HFFc6 (cell line): ENCODE results near the gene PHC2. TPM values are rescaled to one million over a fixed set of nuclear protein-coding genes. Genes with fewer than 3 reads are reported as not detected.

Source experiments
- DNase-seq: peaks from one replicate; pipeline ENCODE4 v3.0.0-alpha.2; 2018
- H3K27ac Mint-ChIP-seq: 2 replicates; pipeline ENCODE4 v1.8.0; 2020; ENCODE audit warnings: mild to moderate bottlenecking, mixed read lengths
- H3K27me3 Mint-ChIP-seq: 2 replicates; pipeline ENCODE4 v1.8.0; 2021; ENCODE audit warnings: mild to moderate bottlenecking, moderate library complexity, mixed read lengths; ENCODE audit not compliant: insufficient read depth
- H3K36me3 Mint-ChIP-seq: 2 replicates; pipeline ENCODE4 v1.8.0; 2021; ENCODE audit warnings: low read depth, mixed read lengths
- H3K4me1 Mint-ChIP-seq: 2 replicates; pipeline ENCODE4 v1.8.0; 2020; ENCODE audit warnings: low read depth, mixed read lengths
- H3K4me3 Mint-ChIP-seq: 2 replicates; pipeline ENCODE4 v1.8.0; 2020; ENCODE audit warnings: mild to moderate bottlenecking, moderate library complexity, mixed read lengths
- H3K9me3 Mint-ChIP-seq: 2 replicates; pipeline ENCODE4 v1.8.0; 2020; ENCODE audit warnings: mild to moderate bottlenecking, mixed read lengths
- total RNA-seq, 6 experiments: library from RNA; stranded (reverse); fragmentation: NEBNext Ultra II Directional; extraction: Animal tissue kit (Norgen Biotek cat#: 25700); gene quantifications; 2 replicates in 1 of 6; 3 replicates in 5 of 6; pipeline ENCODE4 v1.2.3, GENCODE V29; 2021
- TF ChIP-seq, protein P1 (sequence below): fragments of 200-600 bp; sonication (generic); IDR thresholded peaks from 2 replicates; pipeline ENCODE4 v1.5.0; 2021; ENCODE audit warnings: antibody characterized with exemption, mild to moderate bottlenecking

Gene PHC2
- total RNA-seq, 6 experiments from 2014 or later, result 86.5 to 105 (median 99.6) TPM

DNA sequence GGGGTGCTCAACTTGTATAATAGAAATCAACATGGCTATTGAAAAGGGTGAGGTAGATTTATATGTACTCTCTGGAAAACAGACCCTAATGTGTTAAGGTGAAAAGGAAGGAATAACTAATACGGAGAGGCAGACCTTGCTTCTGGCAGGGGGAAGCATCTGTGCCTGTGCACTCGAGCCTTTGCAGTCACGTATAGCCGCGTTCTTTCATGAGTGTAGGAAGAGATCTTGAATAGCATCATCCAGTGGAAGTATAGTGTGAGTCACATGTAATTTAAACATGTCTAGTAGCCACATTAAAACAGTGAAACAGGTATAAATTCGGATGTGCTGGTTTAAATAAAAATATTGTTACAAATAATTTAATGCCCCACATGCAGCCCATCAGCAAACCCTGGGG, 112.9 kb downstream of the PHC2 start:
- TF ChIP-seq, protein P1, sequence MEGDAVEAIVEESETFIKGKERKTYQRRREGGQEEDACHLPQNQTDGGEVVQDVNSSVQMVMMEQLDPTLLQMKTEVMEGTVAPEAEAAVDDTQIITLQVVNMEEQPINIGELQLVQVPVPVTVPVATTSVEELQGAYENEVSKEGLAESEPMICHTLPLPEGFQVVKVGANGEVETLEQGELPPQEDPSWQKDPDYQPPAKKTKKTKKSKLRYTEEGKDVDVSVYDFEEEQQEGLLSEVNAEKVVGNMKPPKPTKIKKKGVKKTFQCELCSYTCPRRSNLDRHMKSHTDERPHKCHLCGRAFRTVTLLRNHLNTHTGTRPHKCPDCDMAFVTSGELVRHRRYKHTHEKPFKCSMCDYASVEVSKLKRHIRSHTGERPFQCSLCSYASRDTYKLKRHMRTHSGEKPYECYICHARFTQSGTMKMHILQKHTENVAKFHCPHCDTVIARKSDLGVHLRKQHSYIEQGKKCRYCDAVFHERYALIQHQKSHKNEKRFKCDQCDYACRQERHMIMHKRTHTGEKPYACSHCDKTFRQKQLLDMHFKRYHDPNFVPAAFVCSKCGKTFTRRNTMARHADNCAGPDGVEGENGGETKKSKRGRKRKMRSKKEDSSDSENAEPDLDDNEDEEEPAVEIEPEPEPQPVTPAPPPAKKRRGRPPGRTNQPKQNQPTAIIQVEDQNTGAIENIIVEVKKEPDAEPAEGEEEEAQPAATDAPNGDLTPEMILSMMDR, result no peak
- peaks cover 12% of the 10 kb centered on the region for H3K27me3 Mint-ChIP-seq
- no peak for DNase-seq
- peaks cover 39% of the 10 kb centered on the region for H3K4me1 Mint-ChIP-seq
- peak overlapping the region; percentile 22; the same call in 1 of the 2 replicates for H3K27ac Mint-ChIP-seq
- no peak overlapping the region for H3K4me3 Mint-ChIP-seq
- H3K9me3 Mint-ChIP-seq, result no peaks in the 10 kb centered on the region
- H3K36me3 Mint-ChIP-seq, result peaks cover 7% of the 10 kb centered on the region

DNA sequence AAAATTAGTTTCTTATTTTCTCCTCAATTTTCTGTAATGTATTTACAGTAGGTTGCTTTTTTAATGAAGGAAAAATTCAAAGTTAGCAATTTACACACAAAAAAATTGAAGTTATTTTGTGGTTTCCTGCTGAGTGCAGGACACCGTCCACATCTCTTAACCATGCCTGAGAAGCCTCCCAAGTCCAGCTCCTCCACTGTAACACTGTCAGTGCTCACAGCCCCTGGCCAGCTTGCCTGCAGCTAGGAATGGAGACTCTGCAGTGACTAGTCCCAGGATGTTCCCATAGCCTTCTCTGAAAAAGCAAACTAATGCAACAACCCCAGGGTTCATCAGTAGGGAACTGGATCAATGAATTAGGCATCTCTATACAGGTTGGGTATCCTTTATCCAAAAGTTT, 113.5 kb downstream of the PHC2 start:
- peaks cover 39% of the 10 kb centered on the region for H3K4me1 Mint-ChIP-seq
- no peak overlapping the region for H3K4me3 Mint-ChIP-seq
- DNase-seq, result no peak
- H3K27ac Mint-ChIP-seq, result no peak overlapping the region
- H3K36me3 Mint-ChIP-seq, result peaks cover 6% of the 10 kb centered on the region; the same call in 1 of the 2 replicates
- H3K9me3 Mint-ChIP-seq, result no peaks in the 10 kb centered on the region
- peaks cover 12% of the 10 kb centered on the region for H3K27me3 Mint-ChIP-seq
- TF ChIP-seq, protein P1, result no peak

- no peak overlapping the region for H3K27ac Mint-ChIP-seq
- H3K4me3 Mint-ChIP-seq, result no peak overlapping the region
- peaks cover 4% of the 10 kb centered on the region; the same call in 1 of the 2 replicates for H3K36me3 Mint-ChIP-seq
- DNase-seq, result no peak
- H3K4me1 Mint-ChIP-seq, result peaks cover 39% of the 10 kb centered on the region
- H3K9me3 Mint-ChIP-seq, result no peaks in the 10 kb centered on the region
- TF ChIP-seq, protein P1, result no peak
- H3K27me3 Mint-ChIP-seq, result peaks cover 15% of the 10 kb centered on the region
Observed at GRCh38 chr1:33316601-33317000, 114.3 kb downstream of the PHC2 start.

DNA sequence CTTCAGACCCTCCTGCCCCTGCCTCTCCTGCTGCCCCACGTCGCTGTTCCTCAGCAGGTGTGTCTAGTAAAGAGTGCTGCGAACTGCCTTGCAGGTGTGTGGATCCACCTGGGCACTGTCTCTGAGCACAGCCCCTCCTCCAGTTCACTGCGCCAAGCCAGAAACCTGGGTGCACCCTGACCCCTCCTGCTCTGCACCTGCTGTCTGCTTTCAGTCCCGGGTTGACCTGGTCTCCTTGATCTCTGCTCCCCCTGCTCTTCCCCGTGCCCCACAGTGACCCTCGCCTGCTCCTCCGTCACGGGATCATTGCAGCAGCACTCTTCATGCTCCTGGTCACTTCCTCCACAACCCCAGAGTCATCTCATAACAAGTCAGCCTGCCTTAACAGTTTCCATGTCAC, 116.5 kb downstream of the PHC2 start:
- no peak for DNase-seq
- peaks cover 14% of the 10 kb centered on the region for H3K27me3 Mint-ChIP-seq

GRCh38 chr1:33312413-33312749, 118.5 kb downstream of the PHC2 start:
- H3K4me1 Mint-ChIP-seq, result peaks cover 21% of the 10 kb centered on the region
- H3K27me3 Mint-ChIP-seq, result peaks cover 14% of the 10 kb centered on the region
- no peaks in the 10 kb centered on the region for H3K36me3 Mint-ChIP-seq
- no peak overlapping the region for H3K4me3 Mint-ChIP-seq
- no peak overlapping the region for H3K27ac Mint-ChIP-seq
- TF ChIP-seq, protein P1, result no peak
- H3K9me3 Mint-ChIP-seq, result no peaks in the 10 kb centered on the region
- DNase-seq, result no peak

More for the DNA sequence above, 116.5 kb downstream of the PHC2 start:
- H3K27ac Mint-ChIP-seq, result no peak overlapping the region
- H3K4me3 Mint-ChIP-seq, result no peak overlapping the region; the same call in 1 of the 2 replicates
- no peaks in the 10 kb centered on the region for H3K9me3 Mint-ChIP-seq
- peaks cover 39% of the 10 kb centered on the region for H3K4me1 Mint-ChIP-seq
- H3K36me3 Mint-ChIP-seq, result no peaks in the 10 kb centered on the region
- TF ChIP-seq, protein P1, result no peak
